Pulmonary artery endothelial cell (primary cell): ENCODE measurements around the gene NMS. TPM values are rescaled to one million over a fixed set of nuclear protein-coding genes. Genes with fewer than 3 reads are reported as not detected.
"Not testable (repeated sequence)": the region's sequence is repeated elsewhere in the genome, so short reads cannot be mapped to it uniquely, and the experiment has no call there.

Source experiments
- DNase-seq: peaks from one replicate; pipeline ENCODE4 v3.0.0-alpha.2; 2011; ENCODE audit warnings: low read depth, low spot score
- total RNA-seq: library from RNA; depleted of rRNA; stranded (reverse); fragments of >200 nt; gene quantifications from 2 replicates; pipeline ENCODE4 v1.2.3, GENCODE V29; 2014

NMS gene
- not detected in 2 replicates for total RNA-seq

GRCh38 chr2:100470182-100470581 lies at the start of gene NMS:
NMS (plus strand) TSS chr2:100470482; CDS start chr2:100470489, 7 bp downstream.
- DNase-seq = no peak

- DNase-seq = no peak
These were observed 47.8 kb upstream of the NMS start for GRCh38 chr2:100422320-100423055.

- DNase-seq = no peak
These were observed 46.7 kb upstream of the NMS start for GRCh38 chr2:100423631-100424030.

GRCh38 chr2:100424277-100424875 lies 45.9 kb upstream of the NMS start:
- no peak for DNase-seq

GRCh38 chr2:100425107-100425506 lies 45.2 kb upstream of the NMS start:
- DNase-seq = no peak

- no peak for DNase-seq
These were observed 44.5 kb upstream of the NMS start for GRCh38 chr2:100425573-100426383.

- no peak for DNase-seq
These were observed 43.9 kb upstream of the NMS start for GRCh38 chr2:100426384-100426720.

GRCh38 chr2:100427111-100427510 lies 43.2 kb upstream of the NMS start:
- no peak for DNase-seq

- no peak for DNase-seq
These were observed 42.5 kb upstream of the NMS start for GRCh38 chr2:100427627-100428258.

GRCh38 chr2:100429726-100430125 lies 40.6 kb upstream of the NMS start:
- DNase-seq = no peak

GRCh38 chr2:100437751-100438150 lies 32.5 kb upstream of the NMS start:
- no peak for DNase-seq

GRCh38 chr2:100446696-100447095 lies 23.6 kb upstream of the NMS start:
- DNase-seq = no peak

- DNase-seq = no peak
These were observed 19.2 kb upstream of the NMS start for GRCh38 chr2:100451092-100451491.

GRCh38 chr2:100451734-100452133 lies 18.5 kb upstream of the NMS start:
- DNase-seq = no peak

- DNase-seq = no peak
These were observed 16.4 kb upstream of the NMS start for GRCh38 chr2:100453853-100454252.

GRCh38 chr2:100456357-100456756 lies 13.9 kb upstream of the NMS start:
- DNase-seq = not testable (repeated sequence)

GRCh38 chr2:100460904-100461530 lies 9.3 kb upstream of the NMS start:
- DNase-seq = no peak

GRCh38 chr2:100470898-100471514 lies 724 bp downstream of the NMS start:
- no peak for DNase-seq

- no peak for DNase-seq
These were observed 6.3 kb downstream of the NMS start for GRCh38 chr2:100476606-100477005.

GRCh38 chr2:100482741-100483140 lies 12.5 kb downstream of the NMS start:
- no peak for DNase-seq

GRCh38 chr2:100483895-100484294 lies 13.6 kb downstream of the NMS start:
- no peak for DNase-seq
